WTC11 (cell line): ENCODE measurements around the gene PCIF1. TPM values are rescaled to one million over a fixed set of nuclear protein-coding genes. Genes with fewer than 3 reads are reported as not detected.

Source experiments
- ATAC-seq: fragments of 200-7000 bp; cut with Tn5 transposase; 2 replicates; pipeline ENCODE4 v1.10.0; 2021; ENCODE audit warnings: mild to moderate bottlenecking, moderate library complexity
- CTCF ChIA-PET: fragments of 300-600 bp; sonication (Branson Sonifier 250); formaldehyde crosslinking; loops from one replicate; lab custom pipeline; 2021; ENCODE audit warnings: antibody characterized with exemption; lab: Charles Lee
- POLR2A ChIA-PET: fragments of 350-600 bp; sonication (Branson Sonifier 250); formaldehyde crosslinking; loops from one replicate; lab custom pipeline; 2021; ENCODE audit warnings: antibody characterized with exemption; lab: Charles Lee
- DNase-seq: peaks from one replicate; pipeline ENCODE4 v3.0.0; 2021; ENCODE audit warnings: low spot score
- H3K27ac Mint-ChIP-seq: 2 replicates; pipeline ENCODE4 v1.8.0; 2021; ENCODE audit warnings: mixed read lengths
- H3K27me3 Mint-ChIP-seq: 2 replicates; pipeline ENCODE4 v1.8.0; 2021; ENCODE audit warnings: low read depth, mild to moderate bottlenecking, moderate library complexity, mixed read lengths
- H3K36me3 Mint-ChIP-seq: 2 replicates; pipeline ENCODE4 v1.8.0; 2021; ENCODE audit warnings: mixed read lengths
- H3K4me1 Mint-ChIP-seq: 2 replicates; pipeline ENCODE4 v1.8.0; 2022; ENCODE audit warnings: mixed read lengths
- H3K4me3 Mint-ChIP-seq: 2 replicates; pipeline ENCODE4 v1.8.0; 2021; ENCODE audit warnings: mild to moderate bottlenecking, moderate library complexity, mixed read lengths
- H3K9me3 Mint-ChIP-seq: 2 replicates; pipeline ENCODE4 v1.8.0; 2021; ENCODE audit warnings: mixed read lengths
- EMX1 ChIP-seq: fragments of 250-450 bp; sonication (Bioruptor Pico); IDR thresholded peaks from 2 replicates; pipeline ENCODE4 v1.8.0; 2021; ENCODE audit warnings: mild to moderate bottlenecking
- GABPB1 ChIP-seq: sonication (generic); formaldehyde crosslinking; IDR thresholded peaks from 2 replicates; pipeline ENCODE4 v1.8.1; 2023; ENCODE audit warnings: mild to moderate bottlenecking, missing genetic modification reagents
- GRHL2 ChIP-seq: fragments of 250-450 bp; sonication (Bioruptor Pico); IDR thresholded peaks from 2 replicates; pipeline ENCODE4 v1.8.0; 2022; ENCODE audit warnings: mild to moderate bottlenecking, moderate library complexity; ENCODE audit not compliant: insufficient replicate concordance, severe bottlenecking
- HMGA2 ChIP-seq: fragments of 250-450 bp; sonication (Bioruptor Pico); IDR thresholded peaks from 2 replicates; pipeline ENCODE4 v1.4.0; 2021; ENCODE audit warnings: mild to moderate bottlenecking, moderate library complexity
- IRF1 ChIP-seq: sonication (generic); formaldehyde crosslinking; IDR thresholded peaks from 2 replicates; pipeline ENCODE4 v1.8.0; 2023; ENCODE audit warnings: missing genetic modification reagents
- IRF2 ChIP-seq: sonication (generic); formaldehyde crosslinking; IDR thresholded peaks from 2 replicates; pipeline ENCODE4 v1.8.0; 2022; ENCODE audit warnings: low read depth, missing genetic modification reagents, borderline replicate concordance
- MYBL2 ChIP-seq: sonication (generic); formaldehyde crosslinking; IDR thresholded peaks from 2 replicates; pipeline ENCODE4 v1.8.1; 2023; ENCODE audit warnings: mild to moderate bottlenecking, moderate library complexity, missing genetic modification reagents
- SMAD3 ChIP-seq: sonication (generic); formaldehyde crosslinking; IDR thresholded peaks from 2 replicates; pipeline ENCODE4 v1.8.0; 2022; ENCODE audit warnings: missing genetic modification reagents, mild to moderate bottlenecking, borderline replicate concordance
- SP1 ChIP-seq: sonication (generic); formaldehyde crosslinking; conservative IDR thresholded peaks from 2 replicates; pipeline ENCODE4 v1.8.1; 2022; ENCODE audit warnings: missing genetic modification reagents
- STAT6 ChIP-seq: sonication (generic); formaldehyde crosslinking; conservative IDR thresholded peaks from 2 replicates; pipeline ENCODE4 v1.8.1; 2023; ENCODE audit warnings: mild to moderate bottlenecking, low read depth, missing genetic modification reagents, moderate library complexity
- TP53 ChIP-seq: sonication (generic); formaldehyde crosslinking; IDR thresholded peaks from 2 replicates; pipeline ENCODE4 v1.8.1; 2023; ENCODE audit warnings: mild to moderate bottlenecking, missing genetic modification reagents
- ZNF121 ChIP-seq: sonication (generic); formaldehyde crosslinking; IDR thresholded peaks from 2 replicates; pipeline ENCODE4 v1.8.0; 2023; ENCODE audit warnings: missing genetic modification reagents
- ZNF232 ChIP-seq: sonication (generic); formaldehyde crosslinking; IDR thresholded peaks from 2 replicates; pipeline ENCODE4 v1.8.0; 2022; ENCODE audit warnings: mild to moderate bottlenecking, missing genetic modification reagents
- ZNF396 ChIP-seq: fragments of 250-450 bp; sonication (Bioruptor Pico); IDR thresholded peaks from 2 replicates; pipeline ENCODE4 v1.8.0; 2021; ENCODE audit warnings: mild to moderate bottlenecking, moderate library complexity, borderline replicate concordance
- ZNF416 ChIP-seq: fragments of 250-450 bp; sonication (Bioruptor Pico); IDR thresholded peaks from 2 replicates; pipeline ENCODE4 v1.9.0; 2021; ENCODE audit warnings: mild to moderate bottlenecking, inconsistent platforms
- ZNF532 ChIP-seq: fragments of 250-450 bp; sonication (Bioruptor Pico); IDR thresholded peaks from 2 replicates; pipeline ENCODE4 v1.9.0; 2021; ENCODE audit warnings: mild to moderate bottlenecking, borderline replicate concordance
- total RNA-seq: library from RNA; stranded (reverse); gene quantifications from 3 replicates; pipeline ENCODE4 v1.2.3, GENCODE V29; 2021
- TF ChIP-seq, protein P1 (sequence below): sonication (generic); formaldehyde crosslinking; IDR thresholded peaks from 2 replicates; pipeline ENCODE4 v1.8.0; 2023; ENCODE audit warnings: mild to moderate bottlenecking, missing genetic modification reagents
- TF ChIP-seq, protein P2 (sequence below): sonication (generic); formaldehyde crosslinking; IDR thresholded peaks from 2 replicates; pipeline ENCODE4 v1.8.1; 2023; ENCODE audit warnings: mild to moderate bottlenecking, missing genetic modification reagents, moderate library complexity
- TF ChIP-seq, protein P3 (sequence below): sonication (generic); formaldehyde crosslinking; IDR thresholded peaks from 2 replicates; pipeline ENCODE4 v1.8.1; 2023; ENCODE audit warnings: mild to moderate bottlenecking, missing genetic modification reagents
- TF ChIP-seq, protein P4 (sequence below): sonication (generic); formaldehyde crosslinking; IDR thresholded peaks from 2 replicates; pipeline ENCODE4 v1.8.1; 2023; ENCODE audit warnings: mild to moderate bottlenecking, moderate library complexity, missing genetic modification reagents

Gene PCIF1
- total RNA-seq, 1 experiment from 2014 or later = 42.2 TPM

- Mint-ChIP-seq H3K4me1 (peaks cover 5% of the 10 kb centered on the region), H3K27me3 (no peaks in the 10 kb centered on the region), H3K27ac (no peak overlapping the region), H3K9me3 (no peaks in the 10 kb centered on the region), H3K36me3 (peaks cover 55% of the 10 kb centered on the region), H3K4me3 (no peak overlapping the region)
- CTCF ChIA-PET = interaction anchor here (0.7 to 1.1 kb wide), 2 partner anchors 12 to 14 kb away, joined by 3 to 4 read pairs; no protein-coding TSS in a partner anchor
- no peak for TF ChIP-seq ZNF396 (CRISPR knock-in tag)
- TF ChIP-seq EMX1 (CRISPR knock-in tag) = no peak
- TF ChIP-seq, protein P1, sequence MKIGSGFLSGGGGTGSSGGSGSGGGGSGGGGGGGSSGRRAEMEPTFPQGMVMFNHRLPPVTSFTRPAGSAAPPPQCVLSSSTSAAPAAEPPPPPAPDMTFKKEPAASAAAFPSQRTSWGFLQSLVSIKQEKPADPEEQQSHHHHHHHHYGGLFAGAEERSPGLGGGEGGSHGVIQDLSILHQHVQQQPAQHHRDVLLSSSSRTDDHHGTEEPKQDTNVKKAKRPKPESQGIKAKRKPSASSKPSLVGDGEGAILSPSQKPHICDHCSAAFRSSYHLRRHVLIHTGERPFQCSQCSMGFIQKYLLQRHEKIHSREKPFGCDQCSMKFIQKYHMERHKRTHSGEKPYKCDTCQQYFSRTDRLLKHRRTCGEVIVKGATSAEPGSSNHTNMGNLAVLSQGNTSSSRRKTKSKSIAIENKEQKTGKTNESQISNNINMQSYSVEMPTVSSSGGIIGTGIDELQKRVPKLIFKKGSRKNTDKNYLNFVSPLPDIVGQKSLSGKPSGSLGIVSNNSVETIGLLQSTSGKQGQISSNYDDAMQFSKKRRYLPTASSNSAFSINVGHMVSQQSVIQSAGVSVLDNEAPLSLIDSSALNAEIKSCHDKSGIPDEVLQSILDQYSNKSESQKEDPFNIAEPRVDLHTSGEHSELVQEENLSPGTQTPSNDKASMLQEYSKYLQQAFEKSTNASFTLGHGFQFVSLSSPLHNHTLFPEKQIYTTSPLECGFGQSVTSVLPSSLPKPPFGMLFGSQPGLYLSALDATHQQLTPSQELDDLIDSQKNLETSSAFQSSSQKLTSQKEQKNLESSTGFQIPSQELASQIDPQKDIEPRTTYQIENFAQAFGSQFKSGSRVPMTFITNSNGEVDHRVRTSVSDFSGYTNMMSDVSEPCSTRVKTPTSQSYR = no peak
- no peak for TF ChIP-seq SP1 (CRISPR knock-in tag)
- TF ChIP-seq IRF2 (CRISPR knock-in tag) = no peak
- TF ChIP-seq MYBL2 (CRISPR knock-in tag) = no peak
- TF ChIP-seq ZNF532 = no peak
- no peak for TF ChIP-seq ZNF121 (CRISPR knock-in tag)
- no peak for TF ChIP-seq HMGA2 (CRISPR knock-in tag)
- TF ChIP-seq, protein P2, sequence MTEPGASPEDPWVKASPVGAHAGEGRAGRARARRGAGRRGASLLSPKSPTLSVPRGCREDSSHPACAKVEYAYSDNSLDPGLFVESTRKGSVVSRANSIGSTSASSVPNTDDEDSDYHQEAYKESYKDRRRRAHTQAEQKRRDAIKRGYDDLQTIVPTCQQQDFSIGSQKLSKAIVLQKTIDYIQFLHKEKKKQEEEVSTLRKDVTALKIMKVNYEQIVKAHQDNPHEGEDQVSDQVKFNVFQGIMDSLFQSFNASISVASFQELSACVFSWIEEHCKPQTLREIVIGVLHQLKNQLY (CRISPR knock-in tag) = no peak
- TF ChIP-seq SMAD3 (CRISPR knock-in tag) = no peak
- TF ChIP-seq, protein P3, sequence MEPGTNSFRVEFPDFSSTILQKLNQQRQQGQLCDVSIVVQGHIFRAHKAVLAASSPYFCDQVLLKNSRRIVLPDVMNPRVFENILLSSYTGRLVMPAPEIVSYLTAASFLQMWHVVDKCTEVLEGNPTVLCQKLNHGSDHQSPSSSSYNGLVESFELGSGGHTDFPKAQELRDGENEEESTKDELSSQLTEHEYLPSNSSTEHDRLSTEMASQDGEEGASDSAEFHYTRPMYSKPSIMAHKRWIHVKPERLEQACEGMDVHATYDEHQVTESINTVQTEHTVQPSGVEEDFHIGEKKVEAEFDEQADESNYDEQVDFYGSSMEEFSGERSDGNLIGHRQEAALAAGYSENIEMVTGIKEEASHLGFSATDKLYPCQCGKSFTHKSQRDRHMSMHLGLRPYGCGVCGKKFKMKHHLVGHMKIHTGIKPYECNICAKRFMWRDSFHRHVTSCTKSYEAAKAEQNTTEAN (CRISPR knock-in tag) = no peak
- no peak for TF ChIP-seq GABPB1 (CRISPR knock-in tag)
- no peak for TF ChIP-seq IRF1 (CRISPR knock-in tag)
- TF ChIP-seq ZNF232 (CRISPR knock-in tag) = no peak
- TF ChIP-seq, protein P4, sequence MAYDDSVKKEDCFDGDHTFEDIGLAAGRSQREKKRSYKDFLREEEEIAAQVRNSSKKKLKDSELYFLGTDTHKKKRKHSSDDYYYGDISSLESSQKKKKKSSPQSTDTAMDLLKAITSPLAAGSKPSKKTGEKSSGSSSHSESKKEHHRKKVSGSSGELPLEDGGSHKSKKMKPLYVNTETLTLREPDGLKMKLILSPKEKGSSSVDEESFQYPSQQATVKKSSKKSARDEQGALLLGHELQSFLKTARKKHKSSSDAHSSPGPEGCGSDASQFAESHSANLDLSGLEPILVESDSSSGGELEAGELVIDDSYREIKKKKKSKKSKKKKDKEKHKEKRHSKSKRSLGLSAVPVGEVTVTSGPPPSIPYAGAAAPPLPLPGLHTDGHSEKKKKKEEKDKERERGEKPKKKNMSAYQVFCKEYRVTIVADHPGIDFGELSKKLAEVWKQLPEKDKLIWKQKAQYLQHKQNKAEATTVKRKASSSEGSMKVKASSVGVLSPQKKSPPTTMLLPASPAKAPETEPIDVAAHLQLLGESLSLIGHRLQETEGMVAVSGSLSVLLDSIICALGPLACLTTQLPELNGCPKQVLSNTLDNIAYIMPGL (CRISPR knock-in tag) = no peak
- TF ChIP-seq ZNF416 = no peak
- TF ChIP-seq STAT6 = no peak
- no peak for TF ChIP-seq GRHL2
- no peak for TF ChIP-seq TP53 (CRISPR knock-in tag)
- POLR2A ChIA-PET = interaction anchor here (0.6 to 3.2 kb wide), 2 partner anchors 13 to 25 kb away, joined by 3 to 14 read pairs; partner anchors contain the start of gene PCIF1
- no peak for ATAC-seq
- no peak for DNase-seq
Measured at GRCh38 chr20:45947110-45947866, 12.8 kb downstream of the PCIF1 start.
